Coronary artery (tissue), 2 donors: ENCODE data around the gene UBE2L6.
A peak's percentile ranks its signal among the peaks of the same experiment; 100 is the strongest.

Source experiments
- DNase-seq: peaks from one replicate; pipeline ENCODE4 v3.0.0-alpha.2; 2017; ENCODE audit warnings: low spot score
- H3K27ac ChIP-seq, 2 donors: fragments of 200-600 bp; sonication (generic); one replicate each; pipeline ENCODE4 v1.5.1; 2016 to 2019
- H3K4me3 ChIP-seq: fragments of 200-600 bp; sonication (generic); 2 replicates; pipeline ENCODE4 v1.5.1; 2016; ENCODE audit warnings: mild to moderate bottlenecking, moderate library complexity
- CTCF ChIP-seq: fragments of 200-600 bp; sonication (generic); IDR thresholded peaks from one replicate; pipeline ENCODE4 v1.5.1; 2019; ENCODE audit warnings: antibody characterized with exemption

Gene UBE2L6

GRCh38 chr11:57596266-57596885 lies 28.9 kb upstream of the UBE2L6 start:
- peak overlapping the region; percentile 83 to 99 for H3K27ac ChIP-seq
- TF ChIP-seq CTCF = no peak
- no peak overlapping the region for H3K4me3 ChIP-seq
- DNase-seq = no peak

GRCh38 chr11:57588046-57588710 lies 20.7 kb upstream of the UBE2L6 start:
- TF ChIP-seq CTCF = no peak
- DNase-seq = no peak
- Histone ChIP-seq H3K4me3 (no peak overlapping the region), H3K27ac (no peak overlapping the region)

GRCh38 chr11:57586711-57587245 lies 19.3 kb upstream of the UBE2L6 start:
- no peak for DNase-seq
- Histone ChIP-seq H3K27ac (no peak overlapping the region), H3K4me3 (no peak overlapping the region)
- TF ChIP-seq CTCF = no peak

GRCh38 chr11:57585301-57585700 lies 17.8 kb upstream of the UBE2L6 start:
- no peak for DNase-seq
- no peak for TF ChIP-seq CTCF
- Histone ChIP-seq H3K27ac (no peak overlapping the region), H3K4me3 (no peak overlapping the region)

GRCh38 chr11:57584341-57584740 lies 16.9 kb upstream of the UBE2L6 start:
- DNase-seq = no peak
- no peak overlapping the region for H3K4me3 ChIP-seq
- TF ChIP-seq CTCF = no peak

GRCh38 chr11:57574061-57574460 lies 6.6 kb upstream of the UBE2L6 start:
- TF ChIP-seq CTCF = no peak
- DNase-seq = no peak
- Histone ChIP-seq H3K4me3 (no peak overlapping the region), H3K27ac (no peak overlapping the region)

More at GRCh38 chr11:57584341-57584740, 16.9 kb upstream of the UBE2L6 start:
- no peak overlapping the region for H3K27ac ChIP-seq

GRCh38 chr11:57571606-57572005 lies 4.1 kb upstream of the UBE2L6 start:
- Histone ChIP-seq H3K4me3 (no peak overlapping the region), H3K27ac (no peak overlapping the region)
- DNase-seq = no peak
- TF ChIP-seq CTCF = no peak
